CD4-positive, alpha-beta T cell treated with Interleukin-4 for 4 hours (primary cell): ENCODE measurements around the gene BARX2.

Experiments
- DNase-seq: peaks from one replicate; pipeline ENCODE4 v3.0.0-alpha.2; 2020

Gene BARX2

GRCh38 chr11:129443276-129443675, 67.6 kb downstream of the BARX2 start:
- DNase-seq = no peak

- DNase-seq = no peak
Measured at GRCh38 chr11:129444274-129444673, 68.6 kb downstream of the BARX2 start.

GRCh38 chr11:129445226-129445625, 69.6 kb downstream of the BARX2 start:
- DNase-seq = no peak

GRCh38 chr11:129446572-129446971, 70.9 kb downstream of the BARX2 start:
- no peak for DNase-seq

- no peak for DNase-seq
Measured at GRCh38 chr11:129447654-129448239, 72.1 kb downstream of the BARX2 start.

GRCh38 chr11:129451524-129451923, 75.9 kb downstream of the BARX2 start:
- no peak for DNase-seq

- DNase-seq = no peak
Measured at GRCh38 chr11:129453293-129453721, 77.7 kb downstream of the BARX2 start.

- DNase-seq = no peak
Measured at GRCh38 chr11:129455101-129455500, 79.5 kb downstream of the BARX2 start.

GRCh38 chr11:129455756-129456655, 80.4 kb downstream of the BARX2 start:
- no peak for DNase-seq

- DNase-seq = no peak
Measured at GRCh38 chr11:129457321-129457720, 81.7 kb downstream of the BARX2 start.

GRCh38 chr11:129458278-129458677, 82.6 kb downstream of the BARX2 start:
- DNase-seq = no peak

- no peak for DNase-seq
Measured at GRCh38 chr11:129458756-129459535, 83.3 kb downstream of the BARX2 start.

GRCh38 chr11:129460714-129461113, 85.1 kb downstream of the BARX2 start:
- DNase-seq = no peak

GRCh38 chr11:129484068-129484467, 108.4 kb downstream of the BARX2 start:
- DNase-seq = no peak

GRCh38 chr11:129489249-129489648, 113.6 kb downstream of the BARX2 start:
- no peak for DNase-seq

- DNase-seq = no peak
Measured at GRCh38 chr11:129490004-129490403, 114.4 kb downstream of the BARX2 start.

GRCh38 chr11:129493746-129494145, 118.1 kb downstream of the BARX2 start:
- no peak for DNase-seq
